Thymus (tissue), 14 donors: ENCODE measurements around the gene ANGPTL2. TPM values are rescaled to one million over a fixed set of nuclear protein-coding genes. Genes with fewer than 3 reads are reported as not detected.
"Not testable (repeated sequence)": the region's sequence is repeated elsewhere in the genome, so short reads cannot be mapped to it uniquely, and the experiment has no call there.

Source experiments
- DNase-seq, 9 donors: peaks; one replicate each; pipeline ENCODE4 v3.0.0-alpha.2; 2013; ENCODE audit warnings: low spot score in 9 of 9, low read depth in 6 of 9, missing footprints in 1 of 9
- H3K27ac ChIP-seq, 2 donors: one replicate each; pipeline ENCODE4 v1.5.1; 2013; ENCODE audit warnings: control low read depth in 1 of 2, low read depth in 1 of 2, low read length in 1 of 2, mild to moderate bottlenecking in 1 of 2, moderate library complexity in 1 of 2
- H3K27me3 ChIP-seq, 2 donors: one replicate each; pipeline ENCODE4 v1.5.1; 2013; ENCODE audit warnings: low read length in 1 of 2; ENCODE audit not compliant: control insufficient read depth in 2 of 2, insufficient read depth in 1 of 2
- H3K36me3 ChIP-seq, 2 donors: one replicate each; pipeline ENCODE4 v1.5.1; 2013; ENCODE audit warnings: low read length in 1 of 2, mild to moderate bottlenecking in 1 of 2, moderate library complexity in 1 of 2; ENCODE audit not compliant: control insufficient read depth in 2 of 2, insufficient read depth in 2 of 2
- H3K4me1 ChIP-seq, 2 donors: one replicate each; pipeline ENCODE4 v1.5.1; 2013; ENCODE audit warnings: low read length in 2 of 2; ENCODE audit not compliant: control insufficient read depth in 2 of 2, insufficient read depth in 2 of 2
- H3K4me3 ChIP-seq, 2 donors: one replicate each; pipeline ENCODE4 v1.5.1; 2013; ENCODE audit warnings: low read length in 2 of 2, control low read depth in 1 of 2, mild to moderate bottlenecking in 1 of 2
- H3K9me3 ChIP-seq, 2 donors: one replicate each; pipeline ENCODE4 v1.5.1; 2013; ENCODE audit warnings: low read length in 1 of 2, mild to moderate bottlenecking in 1 of 2; ENCODE audit not compliant: control insufficient read depth in 2 of 2, insufficient read depth in 1 of 2
- WGBS: extraction: QIAGEN DNeasy Blood & Tissue Kit; methylation state at CpG from one replicate; pipeline ENCODE4 v1.1.7; 2013; 5-methylcytosine and 5-hydroxymethylcytosine counted together
- long read RNA-seq, 10 donors: transcript quantifications; one replicate each; lab custom pipeline, GENCODE V29; 2026
- polyA plus RNA-seq: library from polyadenylated mRNA; stranded (reverse); fragments of 200-250 nt; gene quantifications from one replicate; pipeline ENCODE4 v1.2.3, GENCODE V29; 2013
- total RNA-seq: library from RNA; stranded (reverse); fragments of 120-200 nt; gene quantifications from one replicate; pipeline ENCODE4 v1.2.4, GENCODE V29; 2013
- donor health status: healthy.

Gene ANGPTL2, protein sequence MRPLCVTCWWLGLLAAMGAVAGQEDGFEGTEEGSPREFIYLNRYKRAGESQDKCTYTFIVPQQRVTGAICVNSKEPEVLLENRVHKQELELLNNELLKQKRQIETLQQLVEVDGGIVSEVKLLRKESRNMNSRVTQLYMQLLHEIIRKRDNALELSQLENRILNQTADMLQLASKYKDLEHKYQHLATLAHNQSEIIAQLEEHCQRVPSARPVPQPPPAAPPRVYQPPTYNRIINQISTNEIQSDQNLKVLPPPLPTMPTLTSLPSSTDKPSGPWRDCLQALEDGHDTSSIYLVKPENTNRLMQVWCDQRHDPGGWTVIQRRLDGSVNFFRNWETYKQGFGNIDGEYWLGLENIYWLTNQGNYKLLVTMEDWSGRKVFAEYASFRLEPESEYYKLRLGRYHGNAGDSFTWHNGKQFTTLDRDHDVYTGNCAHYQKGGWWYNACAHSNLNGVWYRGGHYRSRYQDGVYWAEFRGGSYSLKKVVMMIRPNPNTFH
- total RNA-seq (3.2 TPM), polyA plus RNA-seq (3.1 TPM)
- long read RNA-seq, donor 1: 0 reads
- long read RNA-seq, donor 2: 0 reads
- long read RNA-seq, donor 3, partial matches to known transcripts: 0 of 2 reads
- long read RNA-seq, donor 3, other reads (novel, unspliced or antisense): 0 of 2 reads
- long read RNA-seq, donor 4, partial matches to known transcripts: 0 of 1 reads
- long read RNA-seq, donor 4, other reads (novel, unspliced or antisense): 0 of 1 reads
- long read RNA-seq, donor 5, partial matches to known transcripts: 0 of 2 reads
- long read RNA-seq, donor 5, other reads (novel, unspliced or antisense): 0 of 2 reads
- long read RNA-seq, donor 6: 0 reads
- long read RNA-seq, donor 7, partial matches to known transcripts: 0 of 1 reads
- long read RNA-seq, donor 7, other reads (novel, unspliced or antisense): 0 of 1 reads
- long read RNA-seq, donor 8, partial matches to known transcripts: 0 of 2 reads
- long read RNA-seq, donor 8, other reads (novel, unspliced or antisense): 0 of 2 reads
- long read RNA-seq, donor 9, partial matches to known transcripts: 0 of 2 reads
- long read RNA-seq, donor 9, other reads (novel, unspliced or antisense): 0 of 2 reads
- long read RNA-seq, donor 10, partial matches to known transcripts: 0 of 1 reads
- long read RNA-seq, donor 10, other reads (novel, unspliced or antisense): 0 of 1 reads

GRCh38 chr9:127122176-127123063 lies at the start of gene ANGPTL2:
Gene ANGPTL2, minus strand, starts transcription at chr9:127122635. Its CDS starts 13,904 bp downstream, at chr9:127108731.
- peaks cover 0 to 12% of the 10 kb centered on the region in 2 donors for H3K4me1 ChIP-seq
- WGBS: 15% methylated on average over 43 of the region's 43 CpGs
- peak in 4 of 9 donors; percentile 9 to 31 (median 18) for DNase-seq

GRCh38 chr9:127171348-127171747 lies 48.9 kb upstream of the ANGPTL2 start:
- H3K4me1 ChIP-seq, H3K4me3 ChIP-seq, H3K27me3 ChIP-seq, H3K27ac ChIP-seq, DNase-seq, H3K36me3 ChIP-seq, H3K9me3 ChIP-seq: not testable (repeated sequence)
- 96% methylated on average over 9 of the region's 9 CpGs for WGBS

More at GRCh38 chr9:127122176-127123063, at the start of gene ANGPTL2:
- H3K9me3 ChIP-seq: no peaks in the 10 kb centered on the region
- peak within 1 kb of the TSS in 1 of 2 donors; percentile 26 for H3K4me3 ChIP-seq
- peak within 1 kb of the TSS; percentile 56 to 67 for H3K27ac ChIP-seq
- peaks cover 21 to 48% of the 10 kb centered on the region in 2 donors for H3K27me3 ChIP-seq
- H3K36me3 ChIP-seq: no peaks in the 10 kb centered on the region

- H3K27me3 ChIP-seq: no peaks in the 10 kb centered on the region
- peaks cover 0 to 5% of the 10 kb centered on the region in 2 donors for H3K4me1 ChIP-seq
- 88% methylated on average over 2 of the region's 2 CpGs for WGBS
- no peak for DNase-seq
- no peak overlapping the region for H3K4me3 ChIP-seq
- H3K27ac ChIP-seq: no peak overlapping the region
- no peaks in the 10 kb centered on the region for H3K9me3 ChIP-seq
- H3K36me3 ChIP-seq: peaks cover 3 to 5% of the 10 kb centered on the region in 2 donors
Observed at GRCh38 chr9:127170652-127171051, 48.2 kb upstream of the ANGPTL2 start.

GRCh38 chr9:127170103-127170502 lies 47.7 kb upstream of the ANGPTL2 start:
- no peaks in the 10 kb centered on the region for H3K27me3 ChIP-seq
- no peaks in the 10 kb centered on the region for H3K9me3 ChIP-seq
- 94% methylated on average over 4 of the region's 4 CpGs for WGBS
- H3K4me3 ChIP-seq: no peak overlapping the region
- DNase-seq: no peak
- peaks cover 2 to 4% of the 10 kb centered on the region in 2 donors for H3K36me3 ChIP-seq
- no peak overlapping the region for H3K27ac ChIP-seq
- H3K4me1 ChIP-seq: peaks cover 0 to 5% of the 10 kb centered on the region in 2 donors

GRCh38 chr9:127169575-127169883 lies 47.1 kb upstream of the ANGPTL2 start:
- DNase-seq: no peak
- H3K27ac ChIP-seq: no peak overlapping the region
- H3K27me3 ChIP-seq: no peaks in the 10 kb centered on the region
- WGBS: 77% methylated on average over 5 of the region's 5 CpGs
- peaks cover 0 to 5% of the 10 kb centered on the region in 2 donors for H3K4me1 ChIP-seq
- no peak overlapping the region for H3K4me3 ChIP-seq
- no peaks in the 10 kb centered on the region for H3K36me3 ChIP-seq
- no peaks in the 10 kb centered on the region for H3K9me3 ChIP-seq

DNA sequence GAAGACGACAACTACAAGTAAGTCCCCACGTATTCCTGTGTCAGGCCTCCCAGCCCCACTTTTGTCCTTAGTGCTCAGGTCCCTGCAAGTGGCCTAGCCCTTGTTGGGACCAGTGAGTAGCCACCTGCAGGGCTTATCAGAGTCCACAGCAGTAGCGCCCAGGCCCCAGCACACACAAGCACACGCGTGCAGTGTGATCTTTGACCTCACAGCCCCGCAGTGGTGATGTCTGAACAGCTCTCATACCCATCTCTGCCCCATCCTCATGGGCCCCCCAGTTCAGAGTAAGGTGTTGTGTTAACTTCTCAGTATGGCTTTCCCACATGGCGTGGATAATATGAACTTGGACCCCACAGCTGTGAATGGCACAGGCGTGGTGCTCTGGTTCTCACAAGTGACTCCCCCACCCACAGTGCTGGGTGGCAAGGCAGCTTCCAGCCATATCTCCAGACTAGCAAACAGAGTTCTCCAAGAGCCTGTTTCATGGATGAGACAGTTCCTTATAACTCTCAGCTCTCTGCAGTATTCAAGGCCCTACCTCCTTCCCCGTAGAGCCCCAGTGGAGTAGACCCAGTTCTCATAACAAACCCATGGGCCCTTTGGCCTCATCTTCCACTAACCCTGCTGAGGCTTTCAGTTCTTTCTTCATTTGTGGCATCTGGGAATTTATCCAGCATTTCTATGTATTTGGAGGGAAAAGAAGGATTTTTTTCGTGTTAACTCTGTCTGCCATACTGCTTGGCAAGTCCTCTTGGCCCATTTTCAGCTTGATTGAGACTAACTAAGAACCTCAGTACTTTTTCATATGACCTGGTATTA lies 46.5 kb upstream of the ANGPTL2 start:
- no peak for DNase-seq
- H3K27ac ChIP-seq: no peak overlapping the region
- no peaks in the 10 kb centered on the region for H3K36me3 ChIP-seq
- no peaks in the 10 kb centered on the region for H3K27me3 ChIP-seq
- H3K4me3 ChIP-seq: no peak overlapping the region
- no peaks in the 10 kb centered on the region for H3K9me3 ChIP-seq
- WGBS: 96% methylated on average over 10 of the region's 10 CpGs
- H3K4me1 ChIP-seq: peaks cover 0 to 5% of the 10 kb centered on the region in 2 donors

- H3K4me3 ChIP-seq: no peak overlapping the region
- no peak overlapping the region for H3K27ac ChIP-seq
- no peaks in the 10 kb centered on the region for H3K36me3 ChIP-seq
- WGBS: 97% methylated on average over 11 of the region's 11 CpGs
- H3K27me3 ChIP-seq: no peaks in the 10 kb centered on the region
- DNase-seq: no peak
- H3K9me3 ChIP-seq: no peaks in the 10 kb centered on the region
- H3K4me1 ChIP-seq: peaks cover 0 to 10% of the 10 kb centered on the region in 2 donors
Observed at GRCh38 chr9:127167560-127168326, 45.3 kb upstream of the ANGPTL2 start.
